Activated gamma-delta T cell (primary cell): ENCODE results near the gene CEACAM16.
"Not testable (repeated sequence)": the region's sequence is repeated elsewhere in the genome, so short reads cannot be mapped to it uniquely, and the experiment has no call there.

ENCODE experiments used
- DNase-seq: peaks from one replicate; lab custom pipeline; 2025; lab: John Stamatoyannopoulos, UW

Gene CEACAM16

DNA sequence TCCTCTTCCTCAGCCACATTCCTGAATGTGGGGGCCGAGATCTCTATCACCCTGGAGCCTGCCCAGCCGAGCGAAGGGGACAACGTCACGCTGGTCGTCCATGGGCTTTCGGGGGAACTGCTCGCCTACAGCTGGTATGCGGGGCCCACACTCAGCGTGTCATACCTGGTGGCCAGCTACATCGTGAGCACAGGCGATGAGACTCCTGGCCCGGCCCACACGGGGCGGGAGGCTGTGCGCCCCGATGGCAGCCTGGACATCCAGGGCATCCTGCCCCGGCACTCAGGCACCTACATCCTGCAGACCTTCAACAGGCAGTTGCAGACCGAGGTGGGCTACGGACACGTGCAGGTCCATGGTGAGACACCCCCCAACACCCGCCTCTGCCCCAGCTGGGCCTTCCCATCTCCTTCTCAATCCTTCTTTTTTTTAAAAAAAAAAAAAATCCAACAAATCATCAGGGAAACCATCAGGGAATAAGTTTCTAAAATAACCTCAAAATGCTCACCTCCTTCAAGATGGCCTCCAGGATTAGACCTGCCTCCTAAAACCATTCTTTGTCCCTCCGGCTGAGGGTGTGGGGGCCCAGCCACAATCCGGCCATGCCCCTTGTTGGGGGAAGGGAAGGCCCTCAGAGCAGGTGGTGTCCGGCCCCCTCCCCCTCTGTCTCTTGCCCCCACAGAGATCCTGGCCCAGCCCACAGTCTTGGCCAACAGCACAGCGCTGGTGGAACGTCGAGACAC lies 4.6 kb downstream of the CEACAM16 start:
- DNase-seq: no peak

GRCh38 chr19:44704982-44705381 lies 6.0 kb downstream of the CEACAM16 start:
- no peak for DNase-seq

DNA sequence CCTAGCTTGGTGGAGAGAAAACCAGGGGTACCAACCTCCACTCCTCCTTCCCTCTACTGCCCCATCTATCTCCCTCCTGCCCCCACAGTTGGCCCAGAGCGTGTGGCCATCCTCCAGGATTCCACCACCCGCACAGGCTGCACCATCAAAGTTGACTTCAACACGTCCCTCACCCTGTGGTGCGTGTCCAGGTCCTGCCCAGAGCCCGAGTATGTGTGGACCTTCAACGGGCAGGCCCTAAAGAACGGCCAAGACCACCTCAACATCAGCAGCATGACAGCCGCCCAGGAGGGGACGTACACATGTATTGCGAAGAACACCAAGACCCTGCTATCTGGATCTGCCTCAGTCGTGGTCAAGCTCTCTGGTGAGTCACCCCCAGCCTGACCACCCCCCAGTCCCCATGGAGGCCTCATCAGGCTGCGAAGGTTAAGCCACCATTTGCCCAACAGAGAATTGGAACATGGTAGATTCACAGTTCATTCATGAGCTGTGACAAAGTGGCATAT lies 6.6 kb downstream of the CEACAM16 start:
- DNase-seq: no peak

GRCh38 chr19:44706506-44707236 lies 7.7 kb downstream of the CEACAM16 start:
- DNase-seq: no peak

DNA sequence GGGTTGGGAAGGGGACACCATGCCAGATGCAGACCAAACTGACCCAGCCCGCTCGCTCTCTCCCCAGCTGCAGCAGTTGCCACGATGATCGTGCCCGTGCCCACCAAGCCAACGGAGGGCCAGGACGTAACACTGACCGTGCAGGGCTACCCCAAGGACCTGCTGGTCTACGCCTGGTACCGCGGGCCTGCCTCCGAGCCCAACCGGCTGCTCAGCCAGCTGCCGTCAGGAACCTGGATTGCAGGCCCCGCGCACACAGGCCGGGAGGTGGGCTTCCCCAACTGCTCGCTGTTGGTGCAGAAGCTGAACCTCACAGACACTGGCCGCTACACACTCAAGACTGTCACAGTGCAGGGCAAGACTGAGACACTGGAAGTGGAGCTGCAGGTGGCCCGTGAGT lies 8.8 kb downstream of the CEACAM16 start:
- DNase-seq: no peak

- DNase-seq: no peak
Observed at GRCh38 chr19:44708940-44709339, 10.0 kb downstream of the CEACAM16 start.

- not testable (repeated sequence) for DNase-seq
Observed at GRCh38 chr19:44709434-44710266, 10.7 kb downstream of the CEACAM16 start.

GRCh38 chr19:44710483-44710882 lies 11.5 kb downstream of the CEACAM16 start:
- no peak for DNase-seq

DNA sequence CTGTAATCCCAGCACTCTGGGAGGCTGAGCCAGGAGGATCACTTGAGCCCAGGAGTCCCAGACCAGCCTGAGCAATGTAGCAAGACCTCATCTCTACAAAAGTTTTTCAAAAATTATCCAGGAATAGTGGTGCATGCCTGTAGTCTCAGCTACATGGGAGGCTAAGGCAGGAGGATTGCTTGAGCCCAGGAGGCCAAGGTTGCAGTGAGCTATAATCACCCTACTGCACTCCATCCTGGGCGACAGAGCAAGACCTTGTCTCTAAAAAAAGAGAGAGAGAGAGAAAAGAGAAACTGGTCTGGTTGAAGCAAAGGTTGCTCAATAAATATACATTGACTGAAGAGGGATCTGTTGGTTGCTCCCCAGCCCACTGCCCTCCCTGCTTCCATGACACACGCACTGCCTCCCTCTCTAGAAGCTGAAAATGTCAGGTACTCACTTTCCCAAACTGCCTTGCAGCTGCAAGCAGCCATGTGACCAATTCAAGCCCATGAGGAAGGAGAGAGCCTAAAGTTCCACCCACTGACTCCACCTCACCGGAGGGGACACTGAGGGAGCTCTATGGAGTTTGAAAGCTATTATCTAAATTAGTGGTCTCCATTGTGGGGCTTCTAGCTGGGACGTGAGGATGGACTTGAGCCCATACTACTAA lies 14.0 kb downstream of the CEACAM16 start:
- DNase-seq: no peak

- DNase-seq: no peak
Observed at GRCh38 chr19:44714597-44715169, 15.7 kb downstream of the CEACAM16 start.

GRCh38 chr19:44717603-44718002 lies 18.7 kb downstream of the CEACAM16 start:
- no peak for DNase-seq

DNA sequence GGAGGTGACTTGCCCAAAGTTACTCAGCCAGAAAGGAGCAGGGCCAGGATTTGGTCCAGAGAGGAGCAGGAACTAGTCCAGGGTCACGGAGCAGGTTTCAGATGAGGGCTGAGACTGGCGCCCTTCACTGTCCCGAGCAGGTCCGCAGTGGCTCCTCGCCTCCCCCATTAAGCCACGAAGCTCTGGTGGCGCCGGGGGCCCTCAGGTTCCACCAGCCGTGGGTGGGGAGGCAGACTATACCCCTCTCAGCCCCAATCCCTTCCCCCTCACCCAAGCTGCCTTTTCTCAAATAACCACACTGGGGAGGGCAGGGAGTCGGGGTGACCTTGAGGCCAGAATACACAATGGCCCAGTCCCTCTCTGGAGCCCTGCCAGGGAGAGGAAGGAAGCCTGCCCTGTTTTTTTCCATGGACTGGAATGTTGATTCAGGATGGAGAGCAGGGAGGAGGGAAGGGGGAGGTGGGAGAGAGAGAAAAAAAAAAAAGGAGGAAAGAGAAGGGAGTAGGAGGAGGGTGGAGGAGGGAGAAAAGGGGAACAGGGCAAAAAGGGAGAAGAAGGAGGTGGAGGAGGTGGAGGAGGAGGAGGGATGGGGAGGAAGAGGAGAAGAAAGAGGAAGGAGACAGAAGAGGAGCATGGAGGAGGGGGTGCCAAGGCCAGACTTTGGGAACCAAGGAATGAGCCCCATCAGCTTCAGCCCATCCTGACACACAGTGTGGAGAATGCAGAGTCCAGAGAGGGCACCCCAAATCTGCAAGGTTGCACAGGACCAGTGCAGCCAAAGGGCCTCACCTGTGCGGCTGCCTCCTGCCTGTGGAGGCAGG lies 19.7 kb downstream of the CEACAM16 start:
- DNase-seq: no peak

DNA sequence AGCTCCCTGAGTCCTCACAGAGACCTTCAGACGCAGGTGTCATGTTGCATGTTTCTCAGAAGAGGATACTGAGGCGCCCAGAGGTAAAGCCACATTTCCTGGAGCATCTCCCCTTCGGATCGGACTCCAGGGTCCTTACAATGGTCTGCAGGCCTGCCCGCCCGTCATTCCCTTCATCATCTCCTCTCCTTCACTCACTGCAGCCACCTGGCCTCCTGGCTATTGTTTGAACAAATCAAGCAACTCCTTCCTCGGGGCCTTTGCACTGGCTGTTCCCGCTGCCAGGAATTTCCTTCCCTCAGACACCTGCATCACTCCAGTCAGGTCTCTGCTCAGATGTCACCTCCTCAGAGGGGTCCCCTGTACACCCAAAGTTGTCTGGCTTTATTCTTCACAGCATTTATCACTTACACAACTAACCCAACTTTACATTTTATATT lies 20.3 kb downstream of the CEACAM16 start:
- DNase-seq: no peak

DNA sequence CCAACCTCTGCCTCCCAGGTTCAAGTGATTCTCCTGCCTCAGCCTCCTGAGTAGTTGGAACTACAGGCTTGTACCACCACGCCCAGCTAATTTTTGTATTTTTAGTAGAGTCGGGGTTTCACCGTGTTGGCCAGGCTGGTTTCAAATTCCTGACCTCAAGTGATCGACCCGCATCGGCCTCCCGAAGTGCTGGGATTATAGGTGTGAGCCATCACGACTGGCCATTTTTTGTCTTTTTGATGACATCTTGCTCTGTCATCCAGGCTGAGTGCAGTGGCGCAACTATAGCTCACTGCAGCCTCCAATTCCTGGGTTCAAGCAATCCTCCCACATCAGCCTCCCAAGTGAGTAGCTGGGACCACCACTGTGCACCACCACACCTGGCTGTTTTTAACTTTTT lies 21.4 kb downstream of the CEACAM16 start:
- not testable (repeated sequence) for DNase-seq

- DNase-seq: no peak
Observed at GRCh38 chr19:44720945-44721344, 22.0 kb downstream of the CEACAM16 start.

DNA sequence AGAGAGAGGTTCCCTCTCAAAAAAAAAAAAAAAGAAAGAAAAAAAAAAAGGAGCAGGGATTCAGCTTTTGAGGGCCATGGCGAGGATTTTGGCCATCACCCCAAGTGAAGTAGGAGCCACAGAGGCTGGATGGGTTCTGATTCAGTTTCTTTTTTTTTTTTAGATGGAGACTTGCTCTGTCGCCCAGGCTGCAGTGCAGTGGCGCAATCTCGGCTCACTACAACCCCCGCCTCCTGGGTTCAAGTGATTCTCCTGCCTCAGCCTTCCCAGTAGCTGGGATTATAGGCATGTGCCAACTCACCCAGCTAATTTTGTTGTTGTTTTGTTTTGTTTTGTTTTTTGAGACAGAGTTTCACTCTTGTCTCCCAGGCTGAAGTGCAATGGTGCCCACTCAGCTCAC lies 22.4 kb downstream of the CEACAM16 start:
- not testable (repeated sequence) for DNase-seq

GRCh38 chr19:44722131-44723121 lies 23.5 kb downstream of the CEACAM16 start:
- no peak for DNase-seq

DNA sequence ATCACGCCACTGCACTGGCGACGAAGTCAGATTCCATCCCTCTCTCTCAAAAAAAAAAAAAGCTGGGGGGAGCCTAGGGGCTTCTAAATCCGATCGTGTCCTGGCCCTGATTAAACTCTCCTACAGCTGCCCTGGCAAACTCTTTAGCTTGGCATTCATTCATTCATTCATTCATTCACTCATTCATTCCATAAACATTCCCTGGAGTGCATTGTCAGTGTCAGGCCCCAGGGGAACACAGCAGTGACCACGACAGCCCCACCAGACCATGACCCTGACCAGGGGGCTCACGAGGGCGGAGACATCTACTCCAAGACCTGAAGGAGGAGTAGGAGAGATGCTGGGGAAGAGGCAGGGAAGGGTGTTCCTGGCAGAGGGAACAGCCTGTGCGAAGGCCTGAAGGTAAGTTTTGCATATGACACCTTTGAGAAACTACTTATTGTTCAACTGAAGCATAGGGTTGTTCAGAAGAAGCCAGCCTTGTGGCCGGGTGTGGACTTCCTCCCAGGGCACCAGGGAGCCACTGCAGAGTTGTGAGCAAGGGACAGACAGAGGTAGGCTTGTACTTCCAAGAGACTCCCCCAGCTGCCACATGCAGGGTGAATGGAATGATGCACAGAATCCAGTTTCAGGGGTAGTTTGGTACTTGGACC lies 24.5 kb downstream of the CEACAM16 start:
- DNase-seq: no peak

DNA sequence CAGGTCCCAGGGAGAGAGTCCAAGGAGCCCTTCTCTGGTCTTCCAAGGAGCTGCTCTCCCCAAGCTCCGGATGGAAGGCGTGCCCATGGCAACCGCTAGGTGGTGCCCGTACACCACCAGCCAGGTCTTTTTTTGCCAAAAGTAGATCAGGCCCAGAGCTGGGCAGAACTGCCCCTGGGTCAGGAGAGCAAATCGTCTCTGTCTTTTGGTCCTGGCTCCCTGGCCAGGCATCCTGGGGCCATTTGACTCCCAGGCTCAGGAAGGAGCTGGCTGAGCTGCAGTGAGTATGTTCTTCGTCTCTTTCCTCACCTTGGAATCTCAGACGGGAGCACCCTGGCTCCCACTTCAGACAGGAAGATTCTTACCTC lies 25.0 kb downstream of the CEACAM16 start:
- peak; percentile 34 for DNase-seq
